H9 (cell line): ENCODE results near the gene CYBA. TPM values are rescaled to one million over a fixed set of nuclear protein-coding genes. Genes with fewer than 3 reads are reported as not detected.

ENCODE experiments used
- DNase-seq: peaks from one replicate; pipeline ENCODE4 v3.0.0-alpha.2; 2017
- H2AFZ ChIP-seq: one replicate; pipeline ENCODE4 v1.6.1; 2013; ENCODE audit warnings: mild to moderate bottlenecking, low read length, control low read depth, moderate library complexity
- H2AK5ac ChIP-seq: 2 replicates; pipeline ENCODE4 v1.6.1; 2013; ENCODE audit warnings: low read length, control low read depth, mixed read lengths; ENCODE audit not compliant: insufficient read length
- H2BK120ac ChIP-seq: one replicate; pipeline ENCODE4 v1.6.1; 2013; ENCODE audit warnings: low read depth, mild to moderate bottlenecking, low read length, control low read depth, inconsistent platforms; ENCODE audit not compliant: poor library complexity, severe bottlenecking
- H2BK12ac ChIP-seq: 2 replicates; pipeline ENCODE4 v1.6.1; 2013; ENCODE audit warnings: low read length, control low read depth, mixed read lengths, low read depth; ENCODE audit not compliant: insufficient read length
- H2BK15ac ChIP-seq: 2 replicates; pipeline ENCODE4 v1.6.1; 2013; ENCODE audit warnings: low read depth, low read length, control low read depth
- H2BK20ac ChIP-seq: one replicate; pipeline ENCODE4 v1.6.1; 2013; ENCODE audit warnings: low read depth, mild to moderate bottlenecking, low read length, control low read depth, inconsistent platforms; ENCODE audit not compliant: poor library complexity, severe bottlenecking
- H2BK5ac ChIP-seq: 2 replicates; pipeline ENCODE4 v1.6.1; 2013; ENCODE audit warnings: low read length, control low read depth, mixed read lengths; ENCODE audit not compliant: insufficient read length
- H3K14ac ChIP-seq: 2 replicates; pipeline ENCODE4 v1.6.1; 2013; ENCODE audit warnings: low read length, control low read depth; ENCODE audit not compliant: insufficient read depth
- H3K18ac ChIP-seq: 2 replicates; pipeline ENCODE4 v1.6.1; 2013; ENCODE audit warnings: low read depth, mild to moderate bottlenecking, mixed read lengths, low read length, control low read depth; ENCODE audit not compliant: insufficient read length
- H3K23ac ChIP-seq: 2 replicates; pipeline ENCODE4 v1.6.1; 2013; ENCODE audit warnings: low read length, control low read depth, mixed read lengths, low read depth; ENCODE audit not compliant: insufficient read length
- H3K23me2 ChIP-seq: 2 replicates; pipeline ENCODE4 v1.6.1; 2013; ENCODE audit warnings: low read depth, mild to moderate bottlenecking, mixed read lengths, low read length, control low read depth; ENCODE audit not compliant: insufficient read length, poor library complexity, severe bottlenecking
- H3K27ac ChIP-seq: 2 replicates; pipeline ENCODE4 v1.5.1; 2013; ENCODE audit warnings: low read length, control low read depth, mixed read lengths, low read depth; ENCODE audit not compliant: insufficient read length
- H3K27me3 ChIP-seq: 2 replicates; pipeline ENCODE4 v1.6.1; 2013; ENCODE audit warnings: low read length, control low read depth, inconsistent platforms; ENCODE audit not compliant: insufficient read depth
- H3K4ac ChIP-seq: 2 replicates; pipeline ENCODE4 v1.6.1; 2013; ENCODE audit warnings: low read depth, mild to moderate bottlenecking, control low read depth, inconsistent platforms, low read length, moderate library complexity
- H3K4me1 ChIP-seq: 2 replicates; pipeline ENCODE4 v1.6.1; 2013; ENCODE audit warnings: low read length, control low read depth, inconsistent platforms; ENCODE audit not compliant: insufficient read depth
- H3K4me2 ChIP-seq: 2 replicates; pipeline ENCODE4 v1.6.1; 2013; ENCODE audit warnings: low read length, control low read depth, mixed read lengths; ENCODE audit not compliant: insufficient read length, insufficient read depth
- H3K56ac ChIP-seq: 2 replicates; pipeline ENCODE4 v1.6.1; 2013; ENCODE audit warnings: low read depth, mild to moderate bottlenecking, mixed read lengths, low read length, control low read depth; ENCODE audit not compliant: insufficient read length
- H3K79me1 ChIP-seq: 2 replicates; pipeline ENCODE4 v1.6.1; 2013; ENCODE audit warnings: low read depth, mild to moderate bottlenecking, moderate library complexity, low read length, control low read depth, inconsistent platforms; ENCODE audit not compliant: insufficient read depth, poor library complexity, severe bottlenecking
- H3K79me2 ChIP-seq: 2 replicates; pipeline ENCODE4 v1.6.1; 2013; ENCODE audit warnings: low read length, control low read depth, inconsistent platforms; ENCODE audit not compliant: insufficient read depth
- H3K9ac ChIP-seq: 2 replicates; pipeline ENCODE4 v1.6.1; 2013; ENCODE audit warnings: low read length, control low read depth, mixed read lengths; ENCODE audit not compliant: insufficient read length; ENCODE audit errors: extremely low read depth
- H3K9me3 ChIP-seq: one replicate; pipeline ENCODE4 v1.6.1; 2013; ENCODE audit warnings: low read depth, low read length, inconsistent platforms; ENCODE audit not compliant: control insufficient read depth
- H3T11ph ChIP-seq: one replicate; pipeline ENCODE4 v1.6.1; 2013; ENCODE audit warnings: mild to moderate bottlenecking, low read length, control low read depth, inconsistent platforms
- H4K20me1 ChIP-seq: one replicate; pipeline ENCODE4 v1.6.1; 2013; ENCODE audit not compliant: control insufficient read depth, insufficient read length, insufficient read depth
- H4K5ac ChIP-seq: 2 replicates; pipeline ENCODE4 v1.6.1; 2013; ENCODE audit warnings: low read depth, mild to moderate bottlenecking, mixed read lengths, low read length, control low read depth; ENCODE audit not compliant: insufficient read length
- H4K8ac ChIP-seq: replicated peaks from 2 replicates; pipeline ENCODE4 v1.6.1; 2013; ENCODE audit warnings: low read length, control low read depth, mixed read lengths, low read depth; ENCODE audit not compliant: insufficient read length
- H4K91ac ChIP-seq: 2 replicates; pipeline ENCODE4 v1.6.1; 2013; ENCODE audit warnings: low read depth, mild to moderate bottlenecking, moderate library complexity, mixed read lengths, low read length, control low read depth; ENCODE audit not compliant: insufficient read length
- H3K27ac Mint-ChIP-seq, 3 experiments: 2 replicates in 2 of 3; 3 replicates in 1 of 3; pipeline ENCODE4 v1.8.0; 2020 to 2021; ENCODE audit warnings: mixed read lengths in 3 of 3, mild to moderate bottlenecking in 1 of 3, moderate library complexity in 1 of 3
- H3K27me3 Mint-ChIP-seq: 2 replicates; pipeline ENCODE4 v1.8.0; 2021; ENCODE audit warnings: low read depth, mild to moderate bottlenecking, moderate library complexity, mixed read lengths
- H3K36me3 Mint-ChIP-seq, 3 experiments: 2 replicates in 2 of 3; 3 replicates in 1 of 3; pipeline ENCODE4 v1.8.0; 2020 to 2021; ENCODE audit warnings: low read depth in 3 of 3, mixed read lengths in 3 of 3; ENCODE audit not compliant: insufficient read depth in 1 of 3
- H3K4me1 Mint-ChIP-seq, 2 experiments: 2 replicates each; pipeline ENCODE4 v1.8.0; 2020; ENCODE audit warnings: mixed read lengths in 2 of 2
- H3K4me3 Mint-ChIP-seq, 2 experiments: 2 replicates in 1 of 2; 3 replicates in 1 of 2; pipeline ENCODE4 v1.8.0; 2020 to 2021; ENCODE audit warnings: mild to moderate bottlenecking in 2 of 2, mixed read lengths in 2 of 2, moderate library complexity in 1 of 2
- H3K9me3 Mint-ChIP-seq, 2 experiments: 2 replicates in 1 of 2; 3 replicates in 1 of 2; pipeline ENCODE4 v1.8.0; 2020; ENCODE audit warnings: mild to moderate bottlenecking in 2 of 2, mixed read lengths in 2 of 2, moderate library complexity in 1 of 2
- CTCF ChIP-seq: fragments of 200-600 bp; sonication (generic); conservative IDR thresholded peaks from 3 replicates; pipeline ENCODE4 v1.8.0; 2021; ENCODE audit warnings: antibody characterized with exemption, mild to moderate bottlenecking
- WGBS: extraction: QIAGEN DNeasy Blood & Tissue Kit; methylation state at CpG from one replicate; pipeline ENCODE4 v1.1.7; 2013; ENCODE audit warnings: missing lambda C conversion rate, low lambda C conversion rate, mixed read lengths; ENCODE audit not compliant: insufficient read length; ENCODE audit errors: extremely low coverage; 5-methylcytosine and 5-hydroxymethylcytosine counted together
- total RNA-seq: library from RNA; stranded (reverse); gene quantifications from 2 replicates; pipeline ENCODE4 v1.2.1, GENCODE V29; 2021

Gene CYBA
- total RNA-seq, 1 experiment from 2014 or later = 153 TPM

GRCh38 chr16:88602091-88602490 is 48.8 kb downstream of the CYBA start:
- no CpG with 5 or more reads among the region's 7 CpGs for WGBS
- H3K27ac Mint-ChIP-seq = no peak overlapping the region

More at GRCh38 chr16:88602091-88602490, 48.8 kb downstream of the CYBA start:
- Histone ChIP-seq H4K91ac (no peak overlapping the region), H2BK12ac (no peak overlapping the region), H3K9me3 (no peaks in the 10 kb centered on the region), H4K5ac (no peak overlapping the region), H2BK20ac (no peak overlapping the region), H3K23ac (no peak overlapping the region), H3K27me3 (no peaks in the 10 kb centered on the region), H3K56ac (no peak overlapping the region), H3K4me2 (no peak overlapping the region), H3K79me2 (no peaks in the 10 kb centered on the region), H3K4me1 (no peaks in the 10 kb centered on the region), H3K4ac (no peak overlapping the region), H3K27ac (no peak overlapping the region), H2AFZ (no peak overlapping the region), H3K79me1 (no peaks in the 10 kb centered on the region), H3T11ph (no peak overlapping the region), H3K14ac (no peak overlapping the region), H4K8ac (no peak overlapping the region), H2BK15ac (no peak overlapping the region), H2AK5ac (no peak overlapping the region), H2BK120ac (no peak overlapping the region), H3K18ac (no peak overlapping the region), H4K20me1 (no peaks in the 10 kb centered on the region), H3K23me2 (no peaks in the 10 kb centered on the region), H2BK5ac (no peak overlapping the region), H3K9ac (no peak overlapping the region)
- no peak for DNase-seq
- no peak for TF ChIP-seq CTCF
- Mint-ChIP-seq H3K4me1 (peaks cover 7 to 21% of the 10 kb centered on the region in 2 experiments), H3K27me3 (no peaks in the 10 kb centered on the region), H3K9me3 (peaks cover 0 to 4% of the 10 kb centered on the region in 2 experiments; a peak in 1 of 5 replicates), H3K36me3 (peaks cover 30 to 70% (median 63%) of the 10 kb centered on the region in 3 experiments; a peak in 6 of 7 replicates), H3K4me3 (no peak overlapping the region)
